A673 (cell line): Measurements from ENCODE around the gene MYO3A. TPM values are rescaled to one million over a fixed set of nuclear protein-coding genes. Genes with fewer than 3 reads are reported as not detected.

ENCODE experiments used
- BruUV-seq: library from RNA; stranded (reverse); fragments of 400-500 nt; replicated peaks from 2 replicates; lab custom pipeline; 2021; lab: Mats Ljungman, UMichigan
- CTCF ChIA-PET: fragments of 300-600 bp; sonication (Branson Sonifier 250); formaldehyde crosslinking; loops from one replicate; lab custom pipeline; 2022; ENCODE audit warnings: antibody characterized with exemption; lab: Charles Lee
- POLR2A ChIA-PET: fragments of 300-600 bp; sonication (Branson Sonifier 250); formaldehyde crosslinking; loops from one replicate; lab custom pipeline; 2022; ENCODE audit warnings: antibody characterized with exemption; ENCODE audit not compliant: low non-redundant PET; lab: Charles Lee
- DNase-seq: peaks from one replicate; pipeline ENCODE4 v3.0.0-alpha.2; 2015; ENCODE audit warnings: low spot score
- H3K27ac ChIP-seq: fragments of 200-600 bp; sonication (generic); 2 replicates; pipeline ENCODE4 v1.5.1; 2016; ENCODE audit warnings: mixed run types, low read depth, mild to moderate bottlenecking, mixed read lengths, antibody characterized with exemption, low read length; ENCODE audit not compliant: poor library complexity, severe bottlenecking
- H3K27me3 ChIP-seq: fragments of 200-600 bp; sonication (generic); replicated peaks from 2 replicates; pipeline ENCODE4 v1.6.1; 2017; ENCODE audit warnings: mixed run types, low read depth, mild to moderate bottlenecking, mixed read lengths, antibody characterized with exemption, low read length; ENCODE audit not compliant: insufficient read depth, poor library complexity
- H3K36me3 ChIP-seq: fragments of 200-600 bp; sonication (generic); 2 replicates; pipeline ENCODE4 v1.6.1; 2016; ENCODE audit warnings: mixed run types, mild to moderate bottlenecking, mixed read lengths, antibody characterized with exemption, low read length; ENCODE audit not compliant: insufficient read depth, poor library complexity, severe bottlenecking
- H3K4me1 ChIP-seq: fragments of 200-600 bp; sonication (generic); 2 replicates; pipeline ENCODE4 v1.6.1; 2017; ENCODE audit warnings: mixed run types, mild to moderate bottlenecking, mixed read lengths, antibody characterized with exemption, low read length; ENCODE audit not compliant: insufficient read depth, poor library complexity, severe bottlenecking
- H3K4me3 ChIP-seq: fragments of 200-600 bp; sonication (generic); 2 replicates; pipeline ENCODE4 v1.5.1; 2016; ENCODE audit warnings: low read depth, mixed run types, mild to moderate bottlenecking, mixed read lengths, low read length; ENCODE audit not compliant: poor library complexity, severe bottlenecking
- H3K9me3 ChIP-seq: fragments of 200-600 bp; sonication (generic); 2 replicates; pipeline ENCODE4 v1.6.1; 2016; ENCODE audit warnings: mixed run types, low read depth, mild to moderate bottlenecking, mixed read lengths, antibody characterized with exemption, low read length; ENCODE audit not compliant: poor library complexity, severe bottlenecking
- EZH2 ChIP-seq: fragments of 200-600 bp; sonication (generic); IDR thresholded peaks from 2 replicates; pipeline ENCODE4 v1.6.1; 2017; ENCODE audit warnings: borderline replicate concordance, low read depth, mild to moderate bottlenecking, mixed read lengths, antibody characterized with exemption, low read length; ENCODE audit not compliant: poor library complexity, severe bottlenecking
- intact Hi-C: fragments of 100-400 bp; cut with micrococcal nuclease; formaldehyde crosslinking; loops from one replicate; pipeline ENCODE4 v1.10.0; 2022; ENCODE audit not compliant: unreplicated experiment
- total RNA-seq: library from RNA; stranded (reverse); gene quantifications from 2 replicates; pipeline ENCODE4 v1.2.3, GENCODE V29; 2021
- TF ChIP-seq, protein P1 (sequence below): fragments of 300-800, 200-600 bp; sonication (generic); conservative IDR thresholded peaks from 2 replicates; pipeline ENCODE4 v1.5.1; 2017; ENCODE audit warnings: low read depth, mild to moderate bottlenecking, antibody characterized with exemption, low read length, moderate library complexity, mixed read lengths

Gene MYO3A
- total RNA-seq, 1 experiment from 2014 or later: 0.88 TPM

DNA sequence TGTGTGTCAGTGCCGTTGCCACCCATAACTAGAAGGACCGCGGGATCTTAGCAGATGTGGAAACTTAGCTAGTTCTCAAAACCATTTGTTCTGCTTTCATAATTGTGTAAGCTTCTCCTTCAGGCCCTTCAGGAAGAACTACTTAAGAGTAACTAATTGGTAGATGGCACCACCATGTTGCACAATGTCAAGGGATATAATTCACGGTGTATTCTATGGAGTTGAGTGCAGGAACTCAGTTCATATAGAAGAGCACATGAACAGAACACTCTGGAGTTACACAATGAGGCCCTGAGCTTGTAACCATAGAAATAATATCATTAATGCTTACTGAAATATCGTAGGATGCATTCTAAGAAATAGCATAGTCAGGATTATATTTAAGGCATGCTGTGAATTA, 156.0 kb downstream of the MYO3A start:
- Histone ChIP-seq H3K27me3 (peaks cover 7% of the 10 kb centered on the region), H3K4me3 (no peak overlapping the region), H3K9me3 (no peaks in the 10 kb centered on the region), H3K27ac (no peak overlapping the region), H3K4me1 (peaks cover 6% of the 10 kb centered on the region), H3K36me3 (no peaks in the 10 kb centered on the region)
- CTCF ChIA-PET: no interaction called here
- no peak for TF ChIP-seq EZH2
- TF ChIP-seq, protein P1, sequence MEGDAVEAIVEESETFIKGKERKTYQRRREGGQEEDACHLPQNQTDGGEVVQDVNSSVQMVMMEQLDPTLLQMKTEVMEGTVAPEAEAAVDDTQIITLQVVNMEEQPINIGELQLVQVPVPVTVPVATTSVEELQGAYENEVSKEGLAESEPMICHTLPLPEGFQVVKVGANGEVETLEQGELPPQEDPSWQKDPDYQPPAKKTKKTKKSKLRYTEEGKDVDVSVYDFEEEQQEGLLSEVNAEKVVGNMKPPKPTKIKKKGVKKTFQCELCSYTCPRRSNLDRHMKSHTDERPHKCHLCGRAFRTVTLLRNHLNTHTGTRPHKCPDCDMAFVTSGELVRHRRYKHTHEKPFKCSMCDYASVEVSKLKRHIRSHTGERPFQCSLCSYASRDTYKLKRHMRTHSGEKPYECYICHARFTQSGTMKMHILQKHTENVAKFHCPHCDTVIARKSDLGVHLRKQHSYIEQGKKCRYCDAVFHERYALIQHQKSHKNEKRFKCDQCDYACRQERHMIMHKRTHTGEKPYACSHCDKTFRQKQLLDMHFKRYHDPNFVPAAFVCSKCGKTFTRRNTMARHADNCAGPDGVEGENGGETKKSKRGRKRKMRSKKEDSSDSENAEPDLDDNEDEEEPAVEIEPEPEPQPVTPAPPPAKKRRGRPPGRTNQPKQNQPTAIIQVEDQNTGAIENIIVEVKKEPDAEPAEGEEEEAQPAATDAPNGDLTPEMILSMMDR: no peak
- DNase-seq: peak; percentile 35
- no TSS peak for BruUV-seq
- intact Hi-C loops: no loop called here
- POLR2A ChIA-PET: no interaction called here

DNA sequence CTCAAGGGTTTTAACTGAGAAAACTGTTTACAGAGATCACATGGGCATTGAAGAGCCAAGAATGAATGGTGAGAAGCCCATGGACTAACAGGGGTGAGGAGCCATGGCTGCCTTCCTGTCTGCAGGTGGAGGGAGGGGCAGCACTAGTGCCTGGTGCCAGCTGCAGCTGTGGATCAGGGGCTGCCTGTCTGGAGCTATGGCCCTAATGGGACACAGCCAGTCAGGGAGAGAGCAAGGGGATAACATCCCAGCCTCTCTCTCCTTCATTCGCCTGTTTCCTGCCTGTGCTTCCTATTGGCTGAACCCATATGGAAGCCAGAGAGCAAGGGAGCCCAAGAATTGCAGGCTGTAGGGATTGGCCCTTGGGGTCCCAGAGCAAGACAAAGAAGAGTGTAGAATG, 156.7 kb downstream of the MYO3A start:
- no peak for DNase-seq
- H3K9me3 ChIP-seq: no peaks in the 10 kb centered on the region
- intact Hi-C loops: no loop called here
- no peak overlapping the region for H3K27ac ChIP-seq
- ChIA-PET CTCF (no interaction called here), POLR2A (no interaction called here)
- H3K36me3 ChIP-seq: no peaks in the 10 kb centered on the region
- TF ChIP-seq, protein P1: no peak
- TF ChIP-seq EZH2: no peak
- H3K27me3 ChIP-seq: peaks cover 7% of the 10 kb centered on the region
- H3K4me3 ChIP-seq: no peak overlapping the region
- H3K4me1 ChIP-seq: peaks cover 6% of the 10 kb centered on the region
- BruUV-seq: no TSS peak

DNA sequence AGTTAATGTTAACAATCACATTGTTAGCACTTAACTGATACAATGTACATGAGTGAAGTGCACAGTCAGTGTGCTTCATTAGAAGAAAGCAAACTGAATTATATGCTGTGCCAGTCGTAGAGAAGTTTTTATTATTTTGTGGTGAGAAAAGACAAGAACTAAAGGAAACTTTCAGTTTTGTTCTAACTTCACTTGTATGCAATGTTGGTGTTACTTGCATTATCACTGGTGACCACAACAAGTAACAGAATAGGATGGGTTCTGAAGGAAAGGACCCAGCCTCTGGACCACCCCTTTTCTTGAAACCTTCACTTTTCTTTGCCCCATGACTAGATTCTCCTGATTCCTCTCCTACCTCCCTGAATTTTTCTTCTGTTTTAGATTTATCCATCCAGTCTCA, 159.2 kb downstream of the MYO3A start:
- Histone ChIP-seq H3K27ac (no peak overlapping the region), H3K27me3 (peaks cover 7% of the 10 kb centered on the region), H3K36me3 (no peaks in the 10 kb centered on the region), H3K4me3 (no peak overlapping the region), H3K4me1 (peaks cover 6% of the 10 kb centered on the region), H3K9me3 (no peaks in the 10 kb centered on the region)
- no TSS peak for BruUV-seq
- TF ChIP-seq, protein P1: no peak
- no peak for TF ChIP-seq EZH2
- intact Hi-C loops: no loop called here
- CTCF ChIA-PET: no interaction called here
- no peak for DNase-seq
- POLR2A ChIA-PET: no interaction called here
